NCI-H187 treated with DMSO at 0.1 percent for 48 hours (cell line): ENCODE data around the gene CUL4A.
A peak's percentile ranks its signal among the peaks of the same experiment; 100 is the strongest.

Source experiments
- DNase-seq: peaks from one replicate; lab custom pipeline; 2025; lab: John Stamatoyannopoulos, UW

The CUL4A gene

DNA sequence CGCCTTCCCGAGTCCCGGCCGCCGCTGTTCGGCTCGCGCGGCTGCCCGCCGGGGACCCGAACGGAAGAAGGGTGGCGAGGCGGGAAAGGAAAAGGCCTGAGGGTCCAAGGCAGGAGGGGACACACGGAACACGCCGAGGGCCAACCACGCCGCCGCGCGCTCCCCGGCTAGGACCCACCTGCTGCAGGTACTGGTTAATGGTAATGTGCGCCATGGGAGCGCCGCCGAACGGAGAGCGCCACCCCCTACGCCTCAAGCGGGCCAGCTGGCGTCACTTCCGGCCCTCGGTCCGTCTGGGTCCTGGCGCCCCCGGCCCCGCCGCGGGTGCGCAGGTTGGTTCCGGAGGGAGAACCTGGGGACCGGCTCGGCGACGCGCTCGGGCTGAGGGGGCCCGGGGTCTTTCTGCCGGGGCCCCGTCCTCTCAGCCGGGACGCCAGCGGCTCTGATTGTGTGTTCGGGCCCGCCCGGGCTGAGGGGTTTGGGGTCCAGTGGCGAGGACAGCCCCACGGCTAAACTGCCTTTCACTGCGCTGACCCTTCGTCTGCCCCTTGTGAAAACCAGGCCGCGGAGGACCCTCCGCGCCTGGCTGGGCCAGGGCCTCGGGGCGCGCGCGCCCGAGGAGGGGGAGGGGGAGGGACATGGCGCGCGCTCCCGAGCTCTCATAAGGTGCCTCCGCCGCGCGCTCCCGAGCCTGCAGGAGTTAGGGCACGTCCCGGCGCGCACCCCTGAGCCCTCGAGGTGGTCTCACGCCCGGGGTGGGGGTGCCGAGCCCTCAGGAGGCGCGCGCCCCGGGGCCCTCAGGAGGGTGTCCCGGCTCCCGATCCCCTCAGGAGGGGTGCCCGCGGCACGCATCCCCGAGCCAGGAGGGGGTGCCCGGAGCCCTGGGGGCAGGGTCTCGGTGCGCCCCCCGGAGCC is 735 bp upstream of the CUL4A start, which contains the start of gene PCID2:
Gene PCID2, minus strand, starts transcription at position 249 of the 915 bp plus-strand sequence. Its CDS starts 35 bp downstream, at position 214.
- DNase-seq, result peak; percentile 53

DNA sequence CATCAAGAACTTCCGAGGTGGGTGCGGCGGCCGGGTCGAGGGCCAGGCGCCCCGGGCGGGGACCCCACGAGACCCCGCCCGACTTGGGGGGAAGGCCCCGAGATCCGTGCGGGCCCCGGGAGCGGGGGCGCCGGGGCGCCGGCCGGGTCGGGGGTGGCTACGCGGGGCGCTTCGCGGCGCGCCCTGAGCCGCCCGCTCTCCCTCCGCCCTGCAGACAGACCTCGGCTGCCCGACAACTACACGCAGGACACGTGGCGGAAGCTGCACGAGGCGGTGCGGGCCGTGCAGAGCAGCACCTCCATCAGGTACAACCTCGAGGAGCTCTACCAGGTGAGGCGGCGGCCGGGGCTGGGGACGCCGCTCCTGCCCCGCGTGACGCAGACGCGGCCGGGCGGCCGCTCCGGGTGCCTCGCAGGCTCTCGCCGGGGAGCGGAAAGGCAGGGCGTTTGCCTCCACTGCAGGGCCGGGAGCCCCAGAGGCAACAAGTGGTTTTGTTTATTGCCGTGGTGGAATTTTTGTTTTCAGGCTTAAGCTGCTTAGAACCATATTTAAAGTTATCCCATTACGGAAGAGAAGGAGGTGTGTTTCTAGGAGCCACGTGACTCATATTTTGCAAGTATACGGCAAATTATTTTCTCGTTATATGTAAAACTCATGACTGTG is 477 bp downstream of the CUL4A start:
- no peak for DNase-seq

DNA sequence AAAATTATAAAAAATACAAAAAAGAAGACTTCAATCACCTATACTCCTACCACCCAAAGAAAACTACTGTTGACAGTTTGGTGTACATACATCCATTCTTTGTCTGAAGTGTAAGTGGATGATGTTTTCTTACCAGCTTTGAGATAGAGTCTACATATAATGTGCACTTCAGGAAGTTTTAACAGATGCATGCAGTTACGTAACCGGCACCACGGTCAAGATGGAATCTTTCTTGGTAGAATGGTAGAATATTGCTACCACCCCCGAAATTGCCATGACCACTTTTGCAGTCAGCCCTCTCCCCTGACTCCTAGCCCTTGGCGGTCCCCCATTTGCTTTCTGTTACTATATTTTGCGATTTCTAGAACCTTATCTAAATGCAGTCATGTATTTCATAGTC is 1.4 kb downstream of the CUL4A start:
- no peak for DNase-seq

DNA sequence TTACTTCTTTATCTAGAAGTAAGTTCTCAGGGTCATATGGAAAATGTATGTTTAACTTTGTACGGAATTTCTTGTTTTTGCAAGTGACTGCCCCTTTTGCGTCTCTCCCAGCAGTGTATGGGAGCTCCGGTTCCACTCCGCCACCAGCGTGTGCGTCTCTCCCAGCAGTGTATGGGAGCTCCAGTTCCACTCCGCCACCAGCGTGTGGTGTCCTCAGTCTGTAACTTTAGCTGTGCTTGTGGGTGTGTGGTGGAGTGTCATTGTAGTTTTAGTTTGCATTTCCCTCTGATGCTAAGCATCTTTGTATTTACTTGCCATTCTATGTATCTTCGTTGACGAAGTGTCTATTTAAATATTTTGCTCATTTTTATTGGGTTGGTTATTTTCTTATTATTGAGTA is 2.4 kb downstream of the CUL4A start:
- no peak for DNase-seq

DNA sequence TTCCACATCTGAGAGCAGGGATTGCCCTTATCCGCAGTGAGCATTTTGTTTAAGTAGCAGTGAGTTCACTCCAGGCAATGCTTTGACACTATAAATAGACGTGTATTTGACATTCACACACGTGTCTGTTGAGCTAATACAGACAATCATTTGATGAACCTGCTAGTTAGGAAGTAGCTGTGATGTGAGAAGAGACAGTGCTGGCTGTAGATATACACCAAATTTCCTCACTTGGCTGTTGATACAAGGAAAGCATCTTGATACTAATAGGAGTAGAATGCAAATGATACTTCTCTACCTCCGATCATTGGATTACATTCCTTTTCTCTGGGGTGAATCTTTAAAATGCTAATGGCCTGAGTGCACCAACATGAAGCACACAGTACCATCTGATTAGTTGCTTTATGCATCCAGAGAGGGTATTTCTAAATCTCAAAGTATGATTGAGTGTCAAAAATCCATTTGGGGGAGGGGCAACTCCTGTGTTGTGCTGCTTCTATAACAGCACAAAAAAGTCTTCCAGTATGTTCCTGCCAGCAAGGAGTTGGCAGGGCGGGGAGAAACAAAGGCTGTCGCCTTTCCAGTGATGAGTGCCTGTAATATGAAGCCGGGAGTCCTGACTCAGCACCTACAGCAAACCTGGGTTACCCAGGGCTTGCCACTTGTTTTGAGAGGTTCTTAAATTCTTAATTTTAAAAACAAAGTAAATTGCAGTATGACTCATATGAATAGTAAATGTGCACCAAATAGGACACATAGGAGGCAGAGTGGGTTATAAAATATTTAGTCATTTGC is 7.0 kb downstream of the CUL4A start:
- peak; percentile 70 for DNase-seq

GRCh38 chr13:113218586-113218985 is 9.2 kb downstream of the CUL4A start:
- DNase-seq, result no peak

- DNase-seq, result no peak
Measured at GRCh38 chr13:113219256-113219940, 10.0 kb downstream of the CUL4A start.

DNA sequence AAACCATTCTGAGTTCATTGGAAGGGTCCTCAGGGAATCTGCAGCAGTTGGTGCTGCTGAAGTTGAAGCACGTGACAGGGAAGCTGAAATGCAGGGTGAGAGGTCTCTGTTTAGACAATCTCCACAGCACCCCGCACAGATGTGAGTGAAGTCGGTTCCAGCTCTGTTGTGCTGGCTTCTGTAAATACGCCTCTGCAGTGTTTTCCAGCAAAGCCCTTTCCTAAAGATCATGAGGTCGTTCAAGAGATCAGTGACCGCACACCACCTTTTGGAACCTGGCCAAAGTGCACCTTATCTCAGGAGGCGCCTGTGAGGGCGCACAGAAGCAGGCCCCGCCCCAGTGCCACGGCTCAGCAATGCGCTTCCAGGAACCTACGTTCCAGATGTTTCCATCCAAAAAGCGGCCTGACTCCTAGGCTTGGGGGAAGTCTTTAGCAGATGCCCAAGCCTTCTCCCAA is 10.8 kb downstream of the CUL4A start:
- no peak for DNase-seq

DNA sequence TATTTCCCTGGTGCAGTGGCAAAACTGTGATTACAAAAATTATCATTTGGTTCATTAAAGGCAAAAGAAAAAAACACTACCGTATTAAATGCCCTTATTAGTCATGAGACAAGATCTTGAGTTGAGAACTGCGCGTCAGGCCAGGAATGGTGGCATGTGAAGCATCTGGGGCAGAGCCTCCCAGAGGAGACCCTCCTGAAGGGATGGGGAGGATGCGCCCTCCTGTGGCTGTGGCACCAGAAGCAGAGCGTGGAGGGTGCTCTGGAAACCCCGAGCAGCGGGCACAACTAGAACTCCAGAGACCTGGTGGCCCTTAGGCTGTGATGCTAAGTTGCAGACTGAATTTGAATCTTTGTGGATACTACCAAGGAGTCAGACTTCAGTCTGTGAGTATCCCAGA is 11.5 kb downstream of the CUL4A start:
- DNase-seq, result no peak

DNA sequence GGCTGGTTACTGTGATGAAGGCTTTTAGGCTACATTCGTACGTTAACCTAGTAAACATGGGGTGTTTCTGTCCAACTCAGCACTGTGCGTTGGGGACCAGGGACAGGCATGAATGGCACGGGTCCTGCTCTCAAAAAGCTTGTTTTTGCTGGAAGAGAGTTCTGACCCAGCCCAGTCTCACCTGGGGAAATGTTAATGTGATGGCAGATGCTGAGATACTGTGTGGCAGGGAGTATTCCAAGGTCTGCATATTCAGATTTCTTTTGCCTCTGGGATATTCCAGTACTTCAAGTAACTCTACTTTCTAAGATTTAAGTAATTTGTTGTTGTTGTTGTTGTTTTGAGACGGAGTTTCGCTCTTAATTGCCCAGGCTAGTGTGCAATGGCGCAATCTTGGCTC is 13.7 kb downstream of the CUL4A start:
- no peak for DNase-seq

GRCh38 chr13:113224486-113224885 is 15.1 kb downstream of the CUL4A start:
- no peak for DNase-seq

- DNase-seq, result no peak
Measured at GRCh38 chr13:113225515-113225914, 16.1 kb downstream of the CUL4A start.

- DNase-seq, result no peak
Measured at GRCh38 chr13:113226873-113227450, 17.5 kb downstream of the CUL4A start.

- no peak for DNase-seq
Measured at GRCh38 chr13:113229161-113229560, 19.7 kb downstream of the CUL4A start.

- DNase-seq, result no peak
Measured at GRCh38 chr13:113229791-113230190, 20.4 kb downstream of the CUL4A start.

DNA sequence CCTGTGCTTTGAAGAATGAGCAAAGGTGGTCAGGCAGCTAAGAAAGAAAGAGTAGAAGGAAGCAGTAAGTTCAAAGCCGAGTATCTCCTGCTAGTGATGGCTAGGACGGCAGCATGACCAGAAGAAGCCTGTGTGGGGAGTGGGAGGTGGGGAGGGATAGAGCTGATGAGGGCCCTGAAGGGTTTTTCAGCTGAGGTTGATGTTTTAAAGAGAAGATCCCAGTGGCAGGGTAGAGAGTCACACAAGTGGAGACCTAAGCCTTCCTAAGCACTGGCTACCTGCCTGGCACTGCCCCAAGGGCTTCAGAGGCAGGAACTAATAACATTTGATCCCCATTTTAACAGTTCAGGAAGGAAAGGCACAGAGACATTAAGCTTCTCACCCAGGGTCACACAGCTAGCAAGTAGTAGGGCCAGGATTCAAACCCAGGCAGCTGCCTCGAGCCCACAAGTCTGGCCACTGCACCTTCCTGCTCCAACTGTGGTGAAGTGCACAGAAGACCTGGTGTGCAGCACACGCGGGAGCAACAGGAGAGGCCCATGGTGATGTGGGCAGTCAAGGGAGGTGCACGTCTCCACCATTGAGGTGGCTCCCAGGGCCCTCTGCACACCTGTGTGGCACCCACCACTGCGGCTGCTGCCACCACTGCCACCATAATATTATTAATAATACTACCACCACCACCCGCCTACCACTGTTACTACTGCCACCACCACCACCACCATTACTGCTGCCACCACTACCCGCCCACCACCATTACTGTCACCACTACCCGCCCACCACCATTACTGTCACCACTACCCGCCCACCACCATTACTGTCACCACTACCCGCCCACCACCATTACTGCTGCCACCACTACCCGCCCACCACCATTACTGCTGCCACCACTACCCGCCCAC is 22.1 kb downstream of the CUL4A start:
- no peak for DNase-seq

GRCh38 chr13:113232208-113233003 is 23.0 kb downstream of the CUL4A start:
- DNase-seq, result no peak

DNA sequence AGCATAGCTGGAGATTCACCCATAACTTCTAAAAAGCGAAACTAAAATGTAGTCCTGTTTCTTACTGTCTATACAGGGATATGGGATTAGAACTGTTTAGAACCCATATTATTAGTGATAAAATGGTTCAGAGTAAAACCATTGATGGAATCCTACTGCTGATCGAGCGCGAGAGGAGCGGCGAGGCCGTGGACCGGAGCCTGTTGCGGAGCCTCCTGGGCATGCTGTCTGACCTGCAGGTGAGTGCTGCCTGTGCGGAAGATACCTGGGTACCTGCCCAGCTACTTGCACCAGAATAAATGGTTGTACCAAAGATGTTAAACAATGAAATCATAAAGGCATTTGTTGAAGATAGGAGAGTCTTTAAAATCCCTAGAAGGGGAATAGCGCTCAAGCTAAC is 23.7 kb downstream of the CUL4A start:
- DNase-seq, result no peak

DNA sequence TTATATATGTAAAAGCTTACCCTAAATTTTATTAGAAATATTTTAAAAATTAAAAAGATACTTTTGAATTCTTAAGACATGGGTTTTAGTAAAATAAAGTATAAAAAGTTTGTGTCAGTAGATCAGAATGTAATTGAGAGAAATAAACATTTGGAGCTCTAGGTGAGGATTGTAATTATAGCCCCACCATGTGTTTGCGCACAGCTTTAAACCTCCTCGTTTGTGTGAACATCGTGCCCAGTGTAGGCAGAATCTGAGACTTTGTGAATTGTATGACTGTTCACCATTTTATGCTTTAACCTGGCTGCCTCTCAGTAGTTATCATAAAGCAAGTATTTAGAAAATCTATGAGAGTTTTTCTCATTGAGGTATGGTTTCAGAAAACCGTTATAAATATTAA is 29.1 kb downstream of the CUL4A start:
- DNase-seq, result no peak

- no peak for DNase-seq
Measured at GRCh38 chr13:113239357-113239756, 29.9 kb downstream of the CUL4A start.
